Osteocyte (in vitro differentiated cells): Measurements from ENCODE around the gene LRR1. TPM values are rescaled to one million over a fixed set of nuclear protein-coding genes. Genes with fewer than 3 reads are reported as not detected.
A peak's percentile ranks its signal among the peaks of the same experiment; 100 is the strongest.

Experiments used
- DNase-seq: peaks from one replicate; pipeline ENCODE4 v3.0.0; 2021; ENCODE audit warnings: mixed read lengths; ENCODE audit not compliant: unreplicated experiment; ENCODE audit errors: extremely low spot score
- H3K27ac Mint-ChIP-seq: one replicate; pipeline ENCODE4 v1.8.0; 2021; ENCODE audit warnings: mild to moderate bottlenecking, mixed read lengths; ENCODE audit not compliant: unreplicated experiment
- H3K27me3 Mint-ChIP-seq: one replicate; pipeline ENCODE4 v1.8.0; 2021; ENCODE audit warnings: mixed read lengths; ENCODE audit not compliant: unreplicated experiment
- H3K36me3 Mint-ChIP-seq: one replicate; pipeline ENCODE4 v1.8.0; 2021; ENCODE audit warnings: mixed read lengths; ENCODE audit not compliant: unreplicated experiment
- H3K4me1 Mint-ChIP-seq: one replicate; pipeline ENCODE4 v1.8.0; 2021; ENCODE audit warnings: mixed read lengths; ENCODE audit not compliant: unreplicated experiment
- H3K4me3 Mint-ChIP-seq: one replicate; pipeline ENCODE4 v1.8.0; 2021; ENCODE audit warnings: mild to moderate bottlenecking, moderate library complexity, mixed read lengths; ENCODE audit not compliant: unreplicated experiment
- H3K9me3 Mint-ChIP-seq: one replicate; pipeline ENCODE4 v1.8.0; 2021; ENCODE audit warnings: mixed read lengths; ENCODE audit not compliant: unreplicated experiment
- total RNA-seq: library from RNA; stranded (reverse); gene quantifications from 2 replicates; pipeline ENCODE4 v1.2.1, GENCODE V29; 2021
- TF ChIP-seq, protein P1 (sequence below): fragments of 200-600 bp; sonication (generic); IDR thresholded peaks from 2 replicates; pipeline ENCODE4 v1.5.0; 2021; ENCODE audit warnings: antibody characterized with exemption, mild to moderate bottlenecking, moderate library complexity

LRR1 gene
- total RNA-seq, 1 donor from 2014 or later = 7.4 TPM

DNA sequence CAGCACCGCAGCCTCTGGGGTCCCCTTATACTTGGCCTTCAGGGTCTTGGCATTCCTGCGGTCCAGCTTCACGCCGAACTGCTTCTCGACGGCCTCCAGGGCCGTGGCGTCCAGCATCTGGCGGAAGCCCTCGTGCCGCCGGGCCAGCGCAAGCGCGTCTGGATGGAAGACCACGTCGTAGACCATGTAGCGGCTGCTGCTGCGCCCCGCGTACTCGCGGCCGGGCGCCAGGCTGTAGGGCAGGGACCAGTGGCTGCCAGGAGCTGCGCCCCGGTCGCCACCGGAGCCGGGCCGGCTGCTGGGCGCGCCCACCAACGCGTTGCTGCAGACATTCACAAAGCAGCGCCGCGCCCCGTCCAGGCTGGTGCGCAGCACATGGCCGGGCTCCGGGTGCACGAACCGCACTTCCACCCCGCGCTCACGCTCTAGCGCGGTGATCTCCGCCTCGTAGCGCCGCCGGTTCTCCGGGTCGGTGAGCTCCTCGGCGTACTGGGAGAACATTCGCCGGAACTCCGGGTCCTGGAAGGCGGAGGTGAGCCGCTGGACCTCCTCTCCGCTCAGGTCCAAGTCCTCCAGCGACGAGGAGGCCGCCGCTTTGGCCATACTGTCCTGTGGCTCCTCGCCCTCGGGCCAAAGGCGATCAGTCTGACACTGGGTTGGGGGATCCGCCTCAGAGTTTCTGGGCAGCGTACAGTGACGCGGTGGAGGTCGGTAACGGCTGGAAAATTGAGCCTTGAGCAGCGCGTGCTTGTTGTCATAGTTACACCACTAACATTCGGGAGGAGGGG lies 36.0 kb downstream of the LRR1 start, which contains the start of gene DNAAF2:
DNAAF2 (minus strand) TSS at position 698 of the 788 bp plus-strand sequence; CDS start at position 603, 95 bp downstream.
- Mint-ChIP-seq H3K27me3 (no peaks in the 10 kb centered on the region), H3K36me3 (peaks cover 18% of the 10 kb centered on the region), H3K4me3 (peak within 1 kb of the TSS; percentile 96), H3K27ac (peak within 1 kb of the TSS; percentile 88), H3K4me1 (peaks cover 44% of the 10 kb centered on the region), H3K9me3 (no peaks in the 10 kb centered on the region)
- TF ChIP-seq, protein P1, sequence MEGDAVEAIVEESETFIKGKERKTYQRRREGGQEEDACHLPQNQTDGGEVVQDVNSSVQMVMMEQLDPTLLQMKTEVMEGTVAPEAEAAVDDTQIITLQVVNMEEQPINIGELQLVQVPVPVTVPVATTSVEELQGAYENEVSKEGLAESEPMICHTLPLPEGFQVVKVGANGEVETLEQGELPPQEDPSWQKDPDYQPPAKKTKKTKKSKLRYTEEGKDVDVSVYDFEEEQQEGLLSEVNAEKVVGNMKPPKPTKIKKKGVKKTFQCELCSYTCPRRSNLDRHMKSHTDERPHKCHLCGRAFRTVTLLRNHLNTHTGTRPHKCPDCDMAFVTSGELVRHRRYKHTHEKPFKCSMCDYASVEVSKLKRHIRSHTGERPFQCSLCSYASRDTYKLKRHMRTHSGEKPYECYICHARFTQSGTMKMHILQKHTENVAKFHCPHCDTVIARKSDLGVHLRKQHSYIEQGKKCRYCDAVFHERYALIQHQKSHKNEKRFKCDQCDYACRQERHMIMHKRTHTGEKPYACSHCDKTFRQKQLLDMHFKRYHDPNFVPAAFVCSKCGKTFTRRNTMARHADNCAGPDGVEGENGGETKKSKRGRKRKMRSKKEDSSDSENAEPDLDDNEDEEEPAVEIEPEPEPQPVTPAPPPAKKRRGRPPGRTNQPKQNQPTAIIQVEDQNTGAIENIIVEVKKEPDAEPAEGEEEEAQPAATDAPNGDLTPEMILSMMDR = no peak
- DNase-seq = no peak

DNA sequence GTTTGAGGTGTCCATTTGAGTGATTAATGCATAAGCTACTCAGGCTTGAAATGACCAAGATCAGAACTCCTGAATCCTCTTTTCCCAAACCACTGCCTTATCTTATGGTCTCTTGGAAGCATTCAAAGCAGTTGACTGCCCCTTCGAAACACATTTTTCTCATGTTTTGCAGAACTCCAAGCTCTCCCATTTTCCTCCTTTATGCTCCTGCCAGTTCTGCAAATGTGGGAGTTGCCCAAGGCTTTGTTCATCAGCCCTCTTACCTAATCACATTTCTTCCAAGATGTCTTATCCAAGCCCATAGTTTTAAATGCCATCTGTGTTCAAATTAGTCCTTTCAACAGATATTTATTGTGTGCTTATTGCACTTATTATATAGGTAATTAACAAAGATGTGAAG lies 38.1 kb downstream of the LRR1 start:
- Mint-ChIP-seq H3K27me3 (no peaks in the 10 kb centered on the region), H3K4me3 (peak overlapping the region; percentile 59), H3K9me3 (no peaks in the 10 kb centered on the region), H3K36me3 (peaks cover 18% of the 10 kb centered on the region), H3K4me1 (peaks cover 33% of the 10 kb centered on the region), H3K27ac (peak overlapping the region; percentile 45)
- TF ChIP-seq, protein P1 = no peak
- DNase-seq = no peak

DNA sequence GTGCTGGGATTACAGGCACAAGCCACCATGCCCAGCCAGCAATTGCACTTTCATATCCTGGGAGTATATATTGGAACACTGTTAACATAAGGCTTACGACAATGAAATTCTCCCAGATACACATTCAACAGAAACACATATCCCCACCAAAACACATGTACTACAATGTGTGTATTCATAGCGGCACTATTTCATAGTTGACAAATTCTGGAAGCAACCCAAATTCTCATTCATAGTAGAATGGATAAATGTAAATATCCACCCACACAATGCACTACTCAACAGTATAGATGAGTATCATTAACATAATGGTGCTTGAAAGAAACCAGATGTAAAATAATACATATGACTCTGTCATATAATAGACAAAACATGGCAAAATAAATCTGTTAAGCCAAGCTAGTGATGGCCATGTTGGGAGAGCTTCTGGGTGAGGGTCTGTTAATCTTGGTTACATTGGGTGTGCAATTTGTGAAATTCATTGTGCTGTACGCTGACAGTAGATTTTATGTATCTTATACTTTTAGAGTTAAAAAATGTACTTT lies 38.9 kb downstream of the LRR1 start:
- Mint-ChIP-seq H3K27me3 (no peaks in the 10 kb centered on the region), H3K4me3 (no peak overlapping the region), H3K9me3 (no peaks in the 10 kb centered on the region), H3K36me3 (peaks cover 18% of the 10 kb centered on the region), H3K27ac (no peak overlapping the region), H3K4me1 (peaks cover 32% of the 10 kb centered on the region)
- DNase-seq = no peak
- TF ChIP-seq, protein P1 = no peak

DNA sequence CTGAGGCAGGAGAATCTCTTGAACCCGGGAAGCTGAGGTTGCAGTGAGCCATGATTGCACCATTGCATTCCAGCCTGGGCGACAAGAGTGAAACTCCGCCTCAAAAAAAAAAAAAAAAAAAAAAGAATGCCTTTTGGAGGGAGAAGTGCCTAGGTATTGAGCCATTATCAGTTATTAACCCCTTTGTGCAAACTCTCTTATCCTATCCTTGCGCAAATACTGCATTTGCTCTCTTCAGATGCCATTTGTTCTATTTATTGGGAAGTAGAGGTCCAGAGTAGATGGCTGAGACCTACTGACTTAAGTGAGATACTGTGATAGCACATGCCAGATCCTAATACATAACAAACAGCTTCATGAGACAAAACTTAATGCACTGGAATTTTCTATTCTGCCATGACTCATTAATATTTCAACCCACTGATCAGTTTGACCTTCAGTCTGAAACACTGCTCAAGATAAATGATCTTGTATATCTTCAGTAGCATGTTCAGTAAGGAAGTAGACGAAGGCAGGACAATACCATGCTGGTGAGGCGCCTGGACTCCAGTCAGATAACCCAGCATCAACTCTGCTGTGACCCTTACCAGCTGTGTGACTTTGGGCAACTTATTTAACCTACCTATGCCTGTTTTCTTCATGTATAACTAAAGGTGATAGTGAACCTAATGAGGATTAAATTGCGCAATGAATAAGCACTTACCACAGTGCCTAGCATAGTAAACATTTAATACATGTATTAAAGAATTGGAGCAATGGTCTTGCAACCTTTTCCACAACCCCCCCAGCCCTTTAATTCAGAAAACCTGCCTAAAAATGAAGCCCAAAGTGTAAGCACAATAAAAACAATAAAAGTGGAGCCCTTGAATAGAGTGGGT lies 42.0 kb downstream of the LRR1 start:
- peaks cover 22% of the 10 kb centered on the region for H3K4me1 Mint-ChIP-seq

More for the DNA sequence above, 42.0 kb downstream of the LRR1 start:
- Mint-ChIP-seq H3K4me3 (no peak overlapping the region), H3K27ac (no peak overlapping the region), H3K36me3 (peaks cover 18% of the 10 kb centered on the region), H3K9me3 (no peaks in the 10 kb centered on the region), H3K27me3 (no peaks in the 10 kb centered on the region)
- no peak for DNase-seq
- TF ChIP-seq, protein P1 = no peak
